Neural progenitor cell (in vitro differentiated cells): ENCODE data around the gene DRP2. TPM values are rescaled to one million over a fixed set of nuclear protein-coding genes. Genes with fewer than 3 reads are reported as not detected.

Source experiments
- DNase-seq: peaks from one replicate; pipeline ENCODE4 v3.0.0-alpha.2; 2016; ENCODE audit warnings: low spot score
- H2AFZ ChIP-seq: fragments of 200-600 bp; sonication (generic); replicated peaks from 2 replicates; pipeline ENCODE4 v1.6.1; 2016; ENCODE audit warnings: antibody characterized with exemption
- H3F3A ChIP-seq: fragments of 200-600 bp; sonication (generic); 2 replicates; pipeline ENCODE4 v1.6.1; 2016; ENCODE audit warnings: antibody characterized with exemption, low read depth
- H3K27ac ChIP-seq: fragments of 200-600 bp; sonication (generic); 2 replicates; pipeline ENCODE4 v1.5.1; 2016; ENCODE audit warnings: mild to moderate bottlenecking
- H3K27me3 ChIP-seq: fragments of 200-600 bp; sonication (generic); 2 replicates; pipeline ENCODE4 v1.6.1; 2016; ENCODE audit warnings: mild to moderate bottlenecking, moderate library complexity
- H3K36me3 ChIP-seq: fragments of 200-600 bp; sonication (generic); 2 replicates; pipeline ENCODE4 v1.5.1; 2016
- H3K4me1 ChIP-seq: fragments of 200-600 bp; sonication (generic); 2 replicates; pipeline ENCODE4 v1.6.1; 2016; ENCODE audit warnings: mixed run types
- H3K4me2 ChIP-seq: fragments of 200-600 bp; sonication (generic); 2 replicates; pipeline ENCODE4 v1.6.1; 2016
- H3K4me3 ChIP-seq: fragments of 200-600 bp; sonication (generic); 2 replicates; pipeline ENCODE4 v1.5.1; 2016
- H3K79me2 ChIP-seq: fragments of 200-600 bp; sonication (generic); 2 replicates; pipeline ENCODE4 v1.6.1; 2016; ENCODE audit warnings: low read depth
- H3K9ac ChIP-seq: fragments of 200-600 bp; sonication (generic); 2 replicates; pipeline ENCODE4 v1.6.1; 2016
- H3K9me3 ChIP-seq: fragments of 200-600 bp; sonication (generic); 2 replicates; pipeline ENCODE4 v1.5.1; 2016; ENCODE audit warnings: low read depth
- H4K20me1 ChIP-seq: fragments of 200-600 bp; sonication (generic); 2 replicates; pipeline ENCODE4 v1.6.1; 2016; ENCODE audit warnings: low read depth
- H3K27ac Mint-ChIP-seq: 3 replicates; pipeline ENCODE4 v1.8.0; 2021; ENCODE audit warnings: mixed read lengths
- H3K27me3 Mint-ChIP-seq: 2 replicates; pipeline ENCODE4 v1.8.0; 2022; ENCODE audit warnings: low read depth, mild to moderate bottlenecking, inconsistent platforms, moderate library complexity, mixed read lengths; ENCODE audit not compliant: insufficient read depth
- H3K36me3 Mint-ChIP-seq: 3 replicates; pipeline ENCODE4 v1.8.0; 2021; ENCODE audit warnings: mixed read lengths
- H3K4me1 Mint-ChIP-seq: 3 replicates; pipeline ENCODE4 v1.8.0; 2021; ENCODE audit warnings: mixed read lengths
- H3K4me3 Mint-ChIP-seq: 3 replicates; pipeline ENCODE4 v1.8.0; 2021; ENCODE audit warnings: mild to moderate bottlenecking, moderate library complexity, mixed read lengths
- H3K9me3 Mint-ChIP-seq: 3 replicates; pipeline ENCODE4 v1.8.0; 2020; ENCODE audit warnings: mixed read lengths
- CTCF ChIP-seq: fragments of 200-600 bp; sonication (generic); IDR thresholded peaks from 2 replicates; pipeline ENCODE4 v1.5.1; 2017; ENCODE audit warnings: antibody characterized with exemption, mild to moderate bottlenecking
- EZH2 ChIP-seq: fragments of 200-600 bp; sonication (generic); IDR thresholded peaks from 2 replicates; pipeline ENCODE4 v1.6.1; 2017; ENCODE audit warnings: antibody characterized with exemption, mild to moderate bottlenecking, moderate library complexity
- EZH2phosphoT487 ChIP-seq: fragments of 200-600 bp; sonication (generic); IDR thresholded peaks from 2 replicates; pipeline ENCODE4 v1.6.1; 2017; ENCODE audit warnings: antibody characterized with exemption
- total RNA-seq: library from RNA; depleted of rRNA; stranded (reverse); fragments of >200 nt; gene quantifications from 2 replicates; pipeline ENCODE4 v1.2.3, GENCODE V29; 2015; ENCODE audit warnings: low replicate concordance

The DRP2 gene
- total RNA-seq, 1 donor from 2014 or later = 1.4 TPM

GRCh38 chrX:101262590-101262989, 43.0 kb downstream of the DRP2 start:
- no peaks in the 10 kb centered on the region for H3K9me3 Mint-ChIP-seq
- Histone ChIP-seq H3K9me3 (no peaks in the 10 kb centered on the region), H3F3A (no peaks in the 10 kb centered on the region), H4K20me1 (no peaks in the 10 kb centered on the region), H3K27me3 (no peaks in the 10 kb centered on the region), H3K9ac (no peak overlapping the region), H3K79me2 (no peaks in the 10 kb centered on the region), H3K4me1 (no peaks in the 10 kb centered on the region), H3K27ac (no peak overlapping the region), H3K36me3 (no peaks in the 10 kb centered on the region), H3K4me3 (no peak overlapping the region), H2AFZ (no peak overlapping the region), H3K4me2 (no peak overlapping the region)
- TF ChIP-seq CTCF = no peak
- no peak for TF ChIP-seq EZH2
- no peak for TF ChIP-seq EZH2phosphoT487
- H3K4me1 Mint-ChIP-seq = no peaks in the 10 kb centered on the region
- DNase-seq = no peak
- no peaks in the 10 kb centered on the region for H3K36me3 Mint-ChIP-seq
- H3K27me3 Mint-ChIP-seq = peaks cover 5% of the 10 kb centered on the region
- H3K4me3 Mint-ChIP-seq = no peak overlapping the region
- H3K27ac Mint-ChIP-seq = no peak overlapping the region

GRCh38 chrX:101263766-101264165, 44.2 kb downstream of the DRP2 start:
- Histone ChIP-seq H3K9ac (no peak overlapping the region), H2AFZ (no peak overlapping the region), H3K27me3 (no peaks in the 10 kb centered on the region), H3K9me3 (no peaks in the 10 kb centered on the region), H4K20me1 (no peaks in the 10 kb centered on the region), H3K4me1 (no peaks in the 10 kb centered on the region), H3K27ac (no peak overlapping the region), H3K4me3 (no peak overlapping the region), H3F3A (no peaks in the 10 kb centered on the region), H3K36me3 (no peaks in the 10 kb centered on the region), H3K4me2 (no peak overlapping the region), H3K79me2 (no peaks in the 10 kb centered on the region)
- Mint-ChIP-seq H3K4me1 (no peaks in the 10 kb centered on the region), H3K27ac (no peak overlapping the region), H3K36me3 (no peaks in the 10 kb centered on the region), H3K27me3 (peaks cover 5% of the 10 kb centered on the region), H3K4me3 (no peak overlapping the region), H3K9me3 (no peaks in the 10 kb centered on the region)
- DNase-seq = no peak
- no peak for TF ChIP-seq EZH2
- no peak for TF ChIP-seq EZH2phosphoT487
- no peak for TF ChIP-seq CTCF

GRCh38 chrX:101265869-101266428, 46.4 kb downstream of the DRP2 start:
- Histone ChIP-seq H3K27ac (no peak overlapping the region), H3K27me3 (no peaks in the 10 kb centered on the region), H3K79me2 (no peaks in the 10 kb centered on the region), H3F3A (no peaks in the 10 kb centered on the region), H3K4me2 (no peak overlapping the region), H3K36me3 (no peaks in the 10 kb centered on the region), H3K4me3 (no peak overlapping the region), H3K4me1 (no peaks in the 10 kb centered on the region), H3K9ac (no peak overlapping the region), H3K9me3 (no peaks in the 10 kb centered on the region), H4K20me1 (no peaks in the 10 kb centered on the region), H2AFZ (no peak overlapping the region)
- no peak for TF ChIP-seq EZH2phosphoT487
- TF ChIP-seq EZH2 = no peak
- TF ChIP-seq CTCF = no peak
- peaks cover 5% of the 10 kb centered on the region for H3K27me3 Mint-ChIP-seq
- H3K9me3 Mint-ChIP-seq = no peaks in the 10 kb centered on the region
- no peak for DNase-seq
- H3K4me3 Mint-ChIP-seq = no peak overlapping the region
- H3K27ac Mint-ChIP-seq = no peak overlapping the region
- no peaks in the 10 kb centered on the region for H3K4me1 Mint-ChIP-seq
- H3K36me3 Mint-ChIP-seq = no peaks in the 10 kb centered on the region
